ENCODE measurements around the gene FXYD6. TPM values are rescaled to one million over a fixed set of nuclear protein-coding genes. Genes with fewer than 3 reads are reported as not detected.

FXYD6 gene
- polyA plus RNA-seq, 1 of the 3 experiments (the other 2 are of a cell fraction) = 1.4 TPM

- Histone ChIP-seq H3K27me3 (ENCODE audit: insufficient read depth) (peaks cover 23% of the 10 kb centered on the region), H4K20me1 (ENCODE audit: insufficient read depth) (no peaks in the 10 kb centered on the region), H2AFZ (ENCODE audit: low read depth) (no peak overlapping the region), H3F3A (replicated peaks; ENCODE audit: insufficient read depth) (no peaks in the 10 kb centered on the region), H3K9ac (no peak overlapping the region), H3K4me3 (ENCODE audit: low read depth in 2 of 2, low read length in 1 of 2) (no peak overlapping the region), H3K79me2 (ENCODE audit: insufficient read depth) (no peaks in the 10 kb centered on the region), H3K4me2 (no peak overlapping the region), H3K36me3 (replicated peaks in 1 of 2; ENCODE audit: control insufficient read depth in 1 of 2, insufficient read depth in 2 of 2, low read length in 1 of 2) (no peaks in the 10 kb centered on the region), H3K9me2 (no peaks in the 10 kb centered on the region), H3K9me3 (no peaks in the 10 kb centered on the region), H3K4me1 (ENCODE audit: control insufficient read depth in 1 of 2, insufficient read depth in 2 of 2, low read depth in 1 of 2, low read length in 1 of 2) (peaks cover 0 to 27% of the 10 kb centered on the region in 2 experiments; a peak in 1 of 4 replicates), H3K27ac (ENCODE audit: low read depth in 2 of 2, low read length in 1 of 2) (no peak overlapping the region)
- TF ChIP-seq TEAD4 (IDR thresholded peaks at IDR 0.05; ENCODE audit: borderline replicate concordance, insufficient read depth) (no peak), YY1 (IDR thresholded peaks at IDR 0.05; ENCODE audit: low read depth) (no peak), MXI1 (IDR thresholded peaks at IDR 0.05; ENCODE audit: low read depth, low read length) (no peak), NFIC (IDR thresholded peaks at IDR 0.05; ENCODE audit: borderline replicate concordance) (no peak), JUND (IDR thresholded peaks at IDR 0.05) (no peak), FOSL2 (IDR thresholded peaks at IDR 0.05; ENCODE audit: borderline replicate concordance, low read depth) (no peak), IRF3 (IDR thresholded peaks at IDR 0.05; ENCODE audit: low read depth, low read length) (no peak), ZBTB33 (IDR thresholded peaks at IDR 0.05; ENCODE audit: borderline replicate concordance, low read depth) (no peak), GATA2 (CRISPR knock-in tag; IDR thresholded peaks at IDR 0.05) (no peak), POLR2AphosphoS5 (IDR thresholded peaks at IDR 0.05; ENCODE audit: low read depth, low read length) (no peak), RFX5 (IDR thresholded peaks at IDR 0.05; ENCODE audit: low read length) (no peak), RXRA (IDR thresholded peaks at IDR 0.05; ENCODE audit: borderline replicate concordance, low read depth) (no peak), SIN3A (IDR thresholded peaks at IDR 0.05; ENCODE audit: borderline replicate concordance, low read depth, low read length) (no peak), RAD21 (IDR thresholded peaks at IDR 0.05; ENCODE audit: low read length) (no peak), REST (IDR thresholded peaks at IDR 0.05; ENCODE audit: low read depth, low read length) (no peak), CTCF (IDR thresholded peaks at IDR 0.05) (no peak)
- 54% methylated on average over 3 of the region's 3 CpGs for WGBS (ENCODE audit: low lambda C conversion rate)
- POLR2A ChIA-PET = no interaction called here
- CTCF ChIA-PET = interaction anchor here (1.0 to 4.1 kb wide), 2 partner anchors 12 to 68 kb away, joined by 3 to 31 read pairs; no protein-coding TSS in a partner anchor
- DNase-seq = no peak
These were observed 2.5 kb upstream of the FXYD6 start for GRCh38 chr11:117878939-117879475.
